ENCODE data around the gene FAM89A. TPM values are rescaled to one million over a fixed set of nuclear protein-coding genes. Genes with fewer than 3 reads are reported as not detected.

FAM89A gene
- polyA plus RNA-seq, 1 donor (not counting 4 experiments of a cell fraction or from before 2014, with no cell fraction given), result 32.3 TPM

GRCh38 chr1:230992100-230992774, 47.8 kb downstream of the FAM89A start:
- Histone ChIP-seq H3K4me3 (ENCODE audit: control insufficient read depth in 2 of 3, extremely low read depth in 1 of 3, insufficient read depth in 2 of 3, low read depth in 1 of 3, low read length in 3 of 3) (no peak overlapping the region), H3K27me3 (ENCODE audit: control insufficient read depth, extremely low read depth, insufficient read depth, low read length) (no peaks in the 10 kb centered on the region), H3K4me2 (ENCODE audit: control insufficient read depth, extremely low read depth, insufficient read depth, low read depth, low read length) (no peak overlapping the region), H3K9ac (ENCODE audit: control insufficient read depth, extremely low read depth, insufficient read depth, low read length) (no peak overlapping the region), H3K4me1 (ENCODE audit: control insufficient read depth, extremely low read depth, insufficient read depth, low read length) (no peaks in the 10 kb centered on the region), H2AFZ (ENCODE audit: control insufficient read depth, low read length) (no peak overlapping the region), H3K36me3 (ENCODE audit: control insufficient read depth in 2 of 2, extremely low read depth in 1 of 2, insufficient read depth in 2 of 2, low read length in 2 of 2) (peaks cover 7 to 15% of the 10 kb centered on the region in 2 experiments), H4K20me1 (ENCODE audit: control insufficient read depth, extremely low read depth, insufficient read depth, low read length) (peaks cover under 1% of the 10 kb centered on the region), H3K27ac (ENCODE audit: control insufficient read depth, insufficient read depth, low read length) (no peak overlapping the region), H3K9me1 (ENCODE audit: control insufficient read depth, extremely low read depth, insufficient read depth, low read length) (no peaks in the 10 kb centered on the region), H3K9me3 (ENCODE audit: control insufficient read depth, low read depth, low read length) (no peaks in the 10 kb centered on the region), H3K79me2 (ENCODE audit: control insufficient read depth, insufficient read depth, low read length) (peaks cover 5% of the 10 kb centered on the region)
- dilution Hi-C loops (cut with MboI; ENCODE audit: extremely low pct_ligation_motif_present, low sequenced_read_pairs), result no loop called here
- no peak for DNase-seq (ENCODE audit: low read depth, low spot score)
- TF ChIP-seq CTCF (optimal IDR thresholded peaks at IDR 0.05 in 1 of 3, IDR thresholded peaks at IDR 0.05 in 1 of 3, conservative IDR thresholded peaks at IDR 0.05 in 1 of 3; ENCODE audit: extremely low read depth in 1 of 3, insufficient read depth in 2 of 3, low read length in 3 of 3), result no peak
- TF ChIP-seq EZH2 (IDR thresholded peaks at IDR 0.05; ENCODE audit: low read length), result no peak
- no peak for FAIRE-seq

- H3K9ac ChIP-seq (ENCODE audit: control insufficient read depth, extremely low read depth, insufficient read depth, low read length), result no peak overlapping the region
- dilution Hi-C loops (cut with MboI; ENCODE audit: extremely low pct_ligation_motif_present, low sequenced_read_pairs), result no loop called here
- H3K9me1 ChIP-seq (ENCODE audit: control insufficient read depth, extremely low read depth, insufficient read depth, low read length), result no peaks in the 10 kb centered on the region
- peaks cover 5% of the 10 kb centered on the region for H4K20me1 ChIP-seq (ENCODE audit: control insufficient read depth, extremely low read depth, insufficient read depth, low read length)
- no peak overlapping the region for H2AFZ ChIP-seq (ENCODE audit: control insufficient read depth, low read length)
- H3K79me2 ChIP-seq (ENCODE audit: control insufficient read depth, insufficient read depth, low read length), result peaks cover 24% of the 10 kb centered on the region
- no peak overlapping the region for H3K27ac ChIP-seq (ENCODE audit: control insufficient read depth, insufficient read depth, low read length)
- no peak overlapping the region for H3K4me3 ChIP-seq (ENCODE audit: control insufficient read depth in 2 of 3, extremely low read depth in 1 of 3, insufficient read depth in 2 of 3, low read depth in 1 of 3, low read length in 3 of 3)
- H3K4me2 ChIP-seq (ENCODE audit: control insufficient read depth, extremely low read depth, insufficient read depth, low read depth, low read length), result no peak overlapping the region
- TF ChIP-seq CTCF (optimal IDR thresholded peaks at IDR 0.05 in 1 of 3, IDR thresholded peaks at IDR 0.05 in 1 of 3, conservative IDR thresholded peaks at IDR 0.05 in 1 of 3; ENCODE audit: extremely low read depth in 1 of 3, insufficient read depth in 2 of 3, low read length in 3 of 3) (no peak), EZH2 (IDR thresholded peaks at IDR 0.05; ENCODE audit: low read length) (no peak)
- H3K27me3 ChIP-seq (ENCODE audit: control insufficient read depth, extremely low read depth, insufficient read depth, low read length), result no peaks in the 10 kb centered on the region
- no peak for FAIRE-seq
- no peaks in the 10 kb centered on the region for H3K4me1 ChIP-seq (ENCODE audit: control insufficient read depth, extremely low read depth, insufficient read depth, low read length)
- peaks cover 4 to 7% of the 10 kb centered on the region in 2 experiments for H3K36me3 ChIP-seq (ENCODE audit: control insufficient read depth in 2 of 2, extremely low read depth in 1 of 2, insufficient read depth in 2 of 2, low read length in 2 of 2)
- DNase-seq (ENCODE audit: low read depth, low spot score), result no peak
- no peaks in the 10 kb centered on the region for H3K9me3 ChIP-seq (ENCODE audit: control insufficient read depth, low read depth, low read length)
These were observed 52.6 kb downstream of the FAM89A start for GRCh38 chr1:230987448-230987847.

All from keratinocyte (primary cell).